Memory B cell (primary cell): ENCODE measurements around the gene MRPS33.
"Not testable (repeated sequence)": the region's sequence is repeated elsewhere in the genome, so short reads cannot be mapped to it uniquely, and the experiment has no call there.

Source experiments
- ATAC-seq: fragments of 150-1000 bp; cut with Tn5 transposase; 2 replicates; pipeline ENCODE4 v1.10.0; 2021; ENCODE audit warnings: low read depth, mild to moderate bottlenecking, moderate library complexity
- DNase-seq, 2 donors: peaks; one replicate each; pipeline ENCODE4 v3.0.0; 2022; ENCODE audit warnings: low spot score in 2 of 2
- H3K27ac Mint-ChIP-seq: one replicate; pipeline ENCODE4 v1.8.0; 2022; ENCODE audit warnings: mild to moderate bottlenecking, moderate library complexity, mixed read lengths
- H3K27me3 Mint-ChIP-seq: one replicate; pipeline ENCODE4 v1.8.0; 2022; ENCODE audit warnings: mixed read lengths
- H3K36me3 Mint-ChIP-seq: one replicate; pipeline ENCODE4 v1.8.0; 2022; ENCODE audit warnings: mild to moderate bottlenecking, mixed read lengths
- H3K4me1 Mint-ChIP-seq: one replicate; pipeline ENCODE4 v1.8.0; 2022; ENCODE audit warnings: mixed read lengths
- H3K4me3 Mint-ChIP-seq: one replicate; pipeline ENCODE4 v1.8.0; 2022; ENCODE audit warnings: mild to moderate bottlenecking, moderate library complexity, mixed read lengths
- H3K9me3 Mint-ChIP-seq: one replicate; pipeline ENCODE4 v1.8.0; 2022; ENCODE audit warnings: mixed read lengths

The MRPS33 gene

DNA sequence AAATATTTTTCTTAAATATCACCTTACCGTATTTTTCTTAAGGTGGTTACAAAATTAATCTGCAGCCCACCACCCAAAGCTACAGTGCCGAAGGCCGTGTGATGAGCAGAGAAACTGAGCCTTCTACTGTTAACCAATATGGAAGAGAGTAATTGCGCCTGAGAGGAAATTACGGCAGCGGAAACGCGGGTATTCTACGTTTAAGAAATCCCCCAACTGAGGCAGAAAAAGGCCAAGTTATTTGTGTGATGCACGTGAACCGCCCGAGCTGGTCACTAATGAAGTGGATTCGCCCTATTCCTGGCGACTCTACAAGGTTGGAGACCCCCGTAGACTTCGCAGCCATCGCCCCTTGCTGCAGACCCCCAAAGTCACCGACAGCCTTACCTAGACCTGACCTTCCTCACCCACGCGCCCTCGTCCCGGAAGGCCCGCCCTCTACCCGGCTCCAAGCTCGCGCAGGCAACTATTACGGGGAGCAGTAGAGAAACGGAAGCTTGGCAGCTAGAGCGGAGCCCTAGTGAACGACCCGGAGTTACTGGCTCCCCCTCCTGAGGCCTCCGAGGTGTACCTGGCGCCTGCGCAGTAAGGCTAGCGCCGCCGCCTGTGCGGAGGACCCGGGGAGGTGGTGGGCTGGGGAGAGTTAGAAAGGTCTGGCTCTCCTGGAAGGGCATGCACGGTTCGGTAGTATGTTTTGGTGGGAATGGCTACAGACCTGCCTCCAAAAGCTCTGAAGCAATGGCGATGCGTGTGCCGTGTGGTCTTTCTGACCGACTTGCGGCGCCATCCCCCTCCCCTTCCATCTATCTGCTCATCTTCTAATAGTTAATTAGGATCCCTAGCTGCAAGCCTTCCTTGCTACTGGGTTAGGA lies at the start of gene MRPS33:
TSS of gene MRPS33 (minus strand) at position 429 of the 872 bp plus-strand sequence. CDS start 4,319 bp downstream, outside the sequence.
- DNase-seq (peak; percentile 92 to 94), ATAC-seq (peak; percentile 92)
- Mint-ChIP-seq H3K9me3 (peaks cover 3% of the 10 kb centered on the region), H3K27me3 (peaks cover 8% of the 10 kb centered on the region), H3K4me1 (peaks cover 7% of the 10 kb centered on the region), H3K4me3 (peak within 1 kb of the TSS; percentile 91), H3K27ac (peak within 1 kb of the TSS; percentile 100), H3K36me3 (peaks cover 7% of the 10 kb centered on the region)

DNA sequence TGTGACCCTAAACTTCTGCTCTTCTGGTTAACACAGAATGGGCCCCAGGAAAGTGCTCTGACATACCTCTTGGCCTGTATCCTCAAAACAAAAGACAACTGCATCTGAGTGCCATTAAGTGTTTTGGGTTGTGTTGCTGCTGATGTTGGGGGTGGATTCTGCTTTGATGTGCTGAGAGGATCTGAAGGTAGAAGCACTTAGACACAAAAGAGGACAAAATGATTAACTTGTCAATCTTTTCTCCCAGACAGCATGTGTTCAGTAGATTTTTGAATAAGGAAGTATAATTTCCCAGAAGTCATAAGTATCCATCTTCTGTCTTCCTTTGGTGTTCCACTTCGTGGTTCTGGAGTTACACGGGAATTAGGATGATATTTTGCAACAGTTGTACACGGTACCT lies 43.0 kb upstream of the MRPS33 start:
- H3K4me1 Mint-ChIP-seq, result peaks cover 2% of the 10 kb centered on the region
- DNase-seq (no peak), ATAC-seq (no peak)
- no peak overlapping the region for H3K4me3 Mint-ChIP-seq
- H3K36me3 Mint-ChIP-seq, result no peaks in the 10 kb centered on the region
- H3K9me3 Mint-ChIP-seq, result peaks cover 3% of the 10 kb centered on the region
- H3K27ac Mint-ChIP-seq, result no peak overlapping the region
- H3K27me3 Mint-ChIP-seq, result peaks cover 6% of the 10 kb centered on the region

DNA sequence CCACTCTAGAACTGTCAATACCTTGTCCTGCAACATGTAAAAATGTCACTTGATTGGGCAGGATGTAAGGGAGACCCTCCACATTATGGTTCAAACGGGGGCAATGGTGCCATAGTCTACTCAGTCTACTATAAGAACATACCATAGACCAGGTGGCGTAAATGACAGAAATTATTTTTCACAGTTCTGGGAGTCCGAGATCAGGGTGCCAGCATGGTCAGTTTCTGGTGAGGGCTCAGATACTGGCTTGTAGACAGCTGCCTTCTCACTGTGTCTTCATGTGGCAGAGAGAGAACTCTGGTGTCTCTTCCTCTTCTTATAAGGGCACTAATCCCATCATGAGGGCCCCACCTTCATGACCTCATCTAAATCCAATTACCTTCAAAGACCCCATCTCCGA lies 40.4 kb upstream of the MRPS33 start:
- no peak for DNase-seq
- Mint-ChIP-seq H3K36me3 (no peaks in the 10 kb centered on the region), H3K27ac (no peak overlapping the region), H3K9me3 (peaks cover 3% of the 10 kb centered on the region), H3K4me3 (no peak overlapping the region), H3K27me3 (peaks cover 13% of the 10 kb centered on the region), H3K4me1 (peaks cover 2% of the 10 kb centered on the region)
- no peak for ATAC-seq

DNA sequence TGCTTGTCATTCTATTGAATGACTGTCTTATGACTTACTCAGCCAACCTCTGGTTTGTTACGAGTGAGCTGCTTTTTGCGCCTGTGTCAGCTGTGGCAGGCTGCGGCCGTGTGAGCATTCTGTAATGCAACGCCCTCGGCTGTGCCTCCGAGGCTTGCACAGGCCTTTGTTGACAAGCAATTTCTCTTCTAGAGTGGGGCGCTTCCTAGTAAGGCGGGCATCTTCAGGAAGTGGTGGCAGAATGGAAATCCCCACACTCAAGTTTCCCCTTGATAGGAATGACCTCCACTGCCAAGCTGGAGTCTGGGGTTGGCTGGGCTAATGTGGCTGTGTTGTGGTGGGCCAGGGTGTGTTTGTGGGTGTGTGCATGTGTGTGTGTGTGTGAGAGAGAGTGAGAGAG lies 38.9 kb upstream of the MRPS33 start:
- Mint-ChIP-seq H3K9me3 (peaks cover 3% of the 10 kb centered on the region), H3K27me3 (peaks cover 17% of the 10 kb centered on the region), H3K4me3 (no peak overlapping the region), H3K36me3 (no peaks in the 10 kb centered on the region), H3K4me1 (peaks cover 2% of the 10 kb centered on the region), H3K27ac (no peak overlapping the region)
- DNase-seq (no peak), ATAC-seq (peak; percentile 38)

DNA sequence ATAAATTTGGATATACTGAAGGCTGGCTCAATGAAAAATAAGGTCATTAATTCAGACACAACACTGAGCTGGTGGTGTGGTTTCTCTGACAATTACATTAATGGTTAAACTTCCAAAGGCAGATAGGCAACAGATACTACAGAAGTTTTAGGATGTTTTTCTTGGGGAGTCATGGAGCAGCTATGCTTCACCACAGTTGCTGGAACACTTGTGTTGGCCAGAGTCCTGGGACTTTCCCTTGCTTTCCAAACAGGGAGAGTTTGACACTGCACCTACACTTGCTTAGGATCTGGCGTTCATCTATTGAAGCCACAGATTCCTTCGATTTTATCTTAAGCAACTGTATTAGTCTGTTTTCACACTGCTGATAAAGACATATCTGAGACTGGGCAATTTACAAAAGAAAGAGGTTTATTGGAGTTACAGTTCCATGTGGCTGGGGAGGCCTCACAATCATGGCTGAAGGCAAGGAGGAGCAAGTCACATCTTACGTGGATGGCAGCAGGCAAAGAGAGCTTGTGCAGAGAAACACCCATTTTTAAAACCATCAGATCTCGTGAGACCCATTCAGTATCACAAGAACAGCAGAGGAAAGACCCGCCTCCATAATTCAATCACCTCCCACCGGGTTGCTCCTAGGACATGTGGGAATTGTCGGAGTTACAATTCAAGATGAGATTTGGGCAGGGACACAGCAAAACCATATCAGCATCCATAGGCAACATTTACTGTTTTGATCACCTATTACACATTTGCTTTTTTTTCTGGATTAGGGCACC lies 31.3 kb upstream of the MRPS33 start:
- DNase-seq (no peak), ATAC-seq (no peak)
- peaks cover 2% of the 10 kb centered on the region for H3K9me3 Mint-ChIP-seq
- no peaks in the 10 kb centered on the region for H3K36me3 Mint-ChIP-seq
- no peak overlapping the region for H3K27ac Mint-ChIP-seq
- H3K4me1 Mint-ChIP-seq, result no peaks in the 10 kb centered on the region
- peaks cover 16% of the 10 kb centered on the region for H3K27me3 Mint-ChIP-seq
- H3K4me3 Mint-ChIP-seq, result no peak overlapping the region

DNA sequence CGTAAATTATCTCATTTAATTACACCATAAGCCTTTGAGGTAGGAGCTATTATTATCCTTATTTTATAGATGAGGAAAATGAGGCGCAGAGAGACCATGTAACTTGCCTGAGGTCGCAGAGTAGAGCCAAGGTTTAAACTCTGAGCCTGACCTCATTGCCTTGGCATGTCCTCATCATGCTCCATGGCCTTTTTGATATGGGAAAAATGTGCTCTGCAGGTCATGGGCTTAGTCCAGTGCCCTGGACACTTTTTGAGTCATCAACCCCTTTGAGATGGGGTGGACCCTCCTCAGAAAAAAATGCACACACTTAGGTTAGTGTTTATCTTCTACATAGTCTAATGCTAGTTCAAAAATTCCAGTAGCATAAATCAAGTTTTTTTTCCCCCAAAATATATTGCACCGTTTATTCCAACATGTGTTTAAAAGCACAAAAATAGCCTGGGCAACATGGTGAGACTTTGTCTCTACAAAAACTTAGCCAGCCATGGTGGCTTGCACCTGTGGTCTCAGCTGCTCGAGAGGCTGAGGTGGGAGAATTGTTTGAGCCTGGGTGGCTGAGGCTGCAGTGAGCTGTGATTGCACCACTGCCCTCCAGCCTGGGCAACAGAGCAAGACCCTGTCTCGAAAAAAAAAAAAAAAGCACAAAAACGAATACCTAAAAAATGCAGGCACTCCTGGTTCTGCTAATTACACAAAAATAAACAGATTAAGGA lies 30.5 kb upstream of the MRPS33 start:
- H3K36me3 Mint-ChIP-seq, result no peaks in the 10 kb centered on the region
- H3K27me3 Mint-ChIP-seq, result peaks cover 12% of the 10 kb centered on the region
- H3K27ac Mint-ChIP-seq, result no peak overlapping the region
- H3K4me1 Mint-ChIP-seq, result no peaks in the 10 kb centered on the region
- peaks cover 2% of the 10 kb centered on the region for H3K9me3 Mint-ChIP-seq
- ATAC-seq (no peak), DNase-seq (no peak)
- H3K4me3 Mint-ChIP-seq, result no peak overlapping the region

DNA sequence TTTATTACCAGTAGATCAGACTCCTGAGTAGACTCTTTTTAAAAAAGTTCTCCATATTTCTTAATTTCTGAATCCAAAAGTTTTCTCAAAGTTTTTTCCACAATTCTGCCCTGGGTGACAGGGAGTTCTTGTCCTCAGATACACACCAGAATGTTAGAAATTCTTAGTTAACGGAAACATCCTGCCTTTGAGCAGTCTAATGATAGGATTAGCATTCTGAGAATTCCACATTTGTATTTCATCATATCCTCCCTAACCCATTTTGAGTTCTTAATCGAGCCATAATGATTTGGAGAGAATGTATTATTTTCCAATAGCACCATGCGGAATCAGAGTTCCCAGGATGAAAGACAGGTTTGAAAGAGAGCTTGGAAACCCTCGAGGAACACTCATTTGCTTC lies 28.9 kb upstream of the MRPS33 start:
- no peak overlapping the region for H3K4me3 Mint-ChIP-seq
- no peaks in the 10 kb centered on the region for H3K36me3 Mint-ChIP-seq
- peaks cover 13% of the 10 kb centered on the region for H3K27me3 Mint-ChIP-seq
- no peak overlapping the region for H3K27ac Mint-ChIP-seq
- peaks cover 2% of the 10 kb centered on the region for H3K9me3 Mint-ChIP-seq
- no peaks in the 10 kb centered on the region for H3K4me1 Mint-ChIP-seq
- ATAC-seq, result no peak
- no peak for DNase-seq

DNA sequence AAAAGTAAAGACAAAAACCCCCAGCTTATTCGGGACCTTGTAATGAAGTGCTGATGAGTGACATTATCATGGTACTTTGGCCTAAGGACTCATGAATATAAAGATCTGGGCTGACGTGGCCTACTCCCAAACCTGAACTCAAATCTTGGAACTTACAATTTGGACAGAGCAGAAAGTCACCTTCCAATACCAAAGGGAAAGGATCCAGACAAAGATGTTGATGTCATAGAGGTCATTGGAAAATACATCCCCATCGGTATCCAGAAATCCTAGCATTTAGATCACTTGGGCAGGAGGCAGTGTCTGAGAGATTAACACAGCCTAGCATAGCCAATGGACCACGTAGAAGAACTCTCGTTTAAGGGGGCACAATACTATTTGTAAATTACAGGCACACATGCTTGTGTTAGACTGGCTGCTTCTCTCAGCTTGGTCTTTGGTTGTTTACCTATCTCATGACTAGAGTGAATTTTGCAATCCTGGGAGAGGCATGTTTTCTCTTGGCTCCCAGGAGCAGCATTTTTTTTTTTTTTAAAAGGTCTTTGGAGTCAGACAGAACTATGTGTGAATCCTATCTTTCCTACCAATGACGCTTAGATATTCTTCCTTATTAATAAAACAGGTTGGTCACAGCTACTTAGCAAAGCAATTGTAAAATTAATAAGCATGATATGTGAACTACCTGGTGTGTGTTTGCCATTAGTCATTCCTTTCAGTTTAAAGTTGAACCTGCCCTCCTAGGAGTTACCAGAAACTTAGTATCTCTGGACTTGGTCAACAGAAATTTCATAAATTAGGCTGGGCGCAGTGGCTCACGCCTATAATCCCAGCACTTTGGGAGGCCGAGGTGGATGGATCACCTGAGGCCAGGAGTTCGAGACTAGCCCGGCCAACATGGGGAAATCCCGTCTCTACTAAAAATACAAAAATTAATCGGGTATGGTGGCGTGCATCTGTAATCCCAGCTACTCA lies 27.8 kb upstream of the MRPS33 start:
- H3K9me3 Mint-ChIP-seq, result peaks cover 2% of the 10 kb centered on the region
- no peaks in the 10 kb centered on the region for H3K36me3 Mint-ChIP-seq
- peaks cover 13% of the 10 kb centered on the region for H3K27me3 Mint-ChIP-seq
- no peak for DNase-seq
- no peaks in the 10 kb centered on the region for H3K4me1 Mint-ChIP-seq
- H3K4me3 Mint-ChIP-seq, result no peak overlapping the region
- no peak overlapping the region for H3K27ac Mint-ChIP-seq
- ATAC-seq, result no peak

DNA sequence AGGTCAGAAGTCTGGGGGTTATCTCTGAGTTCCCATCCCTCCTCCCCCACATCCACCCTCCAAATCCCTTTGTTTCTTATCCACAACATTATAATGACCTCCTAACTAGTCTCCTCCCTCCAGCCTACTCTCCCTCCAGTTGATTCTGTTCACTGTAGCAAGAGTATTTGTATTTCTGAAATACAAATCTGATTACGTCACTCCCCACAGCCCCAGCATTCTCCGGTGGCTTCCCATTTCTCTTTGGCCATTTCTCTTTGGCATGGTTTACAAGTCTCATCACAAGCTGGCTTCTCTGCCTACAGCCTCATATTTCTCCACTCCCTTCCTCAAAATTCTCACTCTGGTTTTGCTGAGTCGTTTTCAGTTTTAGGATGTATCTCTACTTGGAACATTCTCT lies 24.6 kb upstream of the MRPS33 start:
- Mint-ChIP-seq H3K9me3 (peaks cover 2% of the 10 kb centered on the region), H3K36me3 (no peaks in the 10 kb centered on the region), H3K27ac (no peak overlapping the region), H3K4me3 (no peak overlapping the region), H3K27me3 (peaks cover 11% of the 10 kb centered on the region), H3K4me1 (no peaks in the 10 kb centered on the region)
- no peak for DNase-seq
- ATAC-seq, result no peak

DNA sequence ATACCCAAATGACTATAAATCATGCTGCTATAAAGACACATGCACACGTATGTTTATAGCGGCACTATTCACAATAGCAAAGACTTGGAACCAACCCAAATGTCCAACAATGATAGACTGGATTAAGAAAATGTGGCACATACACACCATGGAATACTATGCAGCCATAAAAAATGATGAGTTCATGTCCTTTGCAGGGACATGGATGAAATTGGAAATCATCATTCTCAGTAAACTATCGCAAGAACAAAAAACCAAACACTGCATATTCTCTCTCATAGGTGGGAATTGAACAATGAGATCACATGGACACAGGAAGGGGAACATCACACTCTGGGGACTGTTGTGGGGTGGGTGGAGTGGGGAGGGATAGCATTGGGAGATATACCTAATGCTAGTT lies 23.3 kb upstream of the MRPS33 start:
- not testable (repeated sequence) for DNase-seq, H3K4me1 Mint-ChIP-seq, H3K9me3 Mint-ChIP-seq, ATAC-seq, H3K4me3 Mint-ChIP-seq, H3K27ac Mint-ChIP-seq, H3K36me3 Mint-ChIP-seq
- H3K27me3 Mint-ChIP-seq, result peaks cover 14% of the 10 kb centered on the region

DNA sequence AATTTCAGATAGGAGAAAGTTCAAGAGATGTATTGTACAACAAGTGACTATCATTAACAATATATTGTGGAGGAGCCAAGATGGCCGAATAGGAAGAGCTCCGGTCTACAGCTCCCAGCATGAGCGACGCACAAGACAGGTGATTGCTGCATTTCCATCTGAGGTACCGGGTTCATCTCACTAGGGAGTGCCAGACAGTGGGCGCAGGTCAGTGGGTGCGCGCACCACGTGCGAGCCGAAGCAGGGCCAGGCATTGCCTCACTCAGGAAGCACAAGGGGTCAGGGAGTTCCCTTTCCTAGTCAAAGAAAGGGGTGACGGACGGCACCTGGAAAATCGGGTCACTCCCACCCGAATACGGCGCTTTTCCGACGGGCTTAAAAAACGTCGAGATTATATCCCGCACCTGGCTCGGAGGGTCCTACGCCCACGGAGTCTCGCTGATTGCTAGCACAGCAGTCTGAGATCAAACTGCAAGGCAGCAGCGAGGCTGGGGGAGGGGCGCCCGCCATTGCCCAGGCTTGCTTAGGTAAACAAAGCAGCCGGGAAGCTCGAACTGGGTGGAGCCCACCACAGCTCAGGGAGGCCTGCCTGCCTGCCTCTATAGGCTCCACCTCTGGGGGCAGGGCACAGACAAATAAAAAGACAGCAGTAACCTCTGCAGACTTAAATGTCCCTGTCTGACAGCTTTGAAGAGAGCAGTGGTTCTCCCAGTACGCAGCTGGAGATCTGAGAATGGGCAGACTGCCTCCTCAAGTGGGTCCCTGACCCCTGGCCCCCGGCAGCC lies 18.0 kb upstream of the MRPS33 start:
- not testable (repeated sequence) for H3K27ac Mint-ChIP-seq, H3K4me1 Mint-ChIP-seq, DNase-seq, H3K36me3 Mint-ChIP-seq, ATAC-seq, H3K9me3 Mint-ChIP-seq, H3K4me3 Mint-ChIP-seq
- peaks cover 16% of the 10 kb centered on the region for H3K27me3 Mint-ChIP-seq

DNA sequence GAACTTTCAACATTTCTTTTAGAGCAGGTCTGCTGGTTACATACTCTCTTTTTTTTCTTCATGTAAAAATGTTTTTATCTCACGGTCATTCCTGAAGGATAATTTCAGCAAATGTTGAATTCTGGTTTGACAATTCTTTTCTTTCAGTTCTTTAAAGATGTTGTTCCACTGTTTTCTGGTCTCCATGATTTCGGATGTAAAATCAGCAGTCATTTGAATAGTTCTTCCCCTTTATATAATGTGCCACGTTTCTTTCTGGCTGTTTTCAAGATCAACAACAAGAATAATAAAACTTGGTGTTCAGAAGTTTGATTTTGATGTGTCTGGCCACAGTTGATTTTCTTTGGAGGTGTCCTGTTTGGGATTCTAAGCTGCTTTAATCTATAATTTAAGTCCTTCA lies 14.0 kb upstream of the MRPS33 start:
- no peak for DNase-seq
- Mint-ChIP-seq H3K9me3 (peaks cover 6% of the 10 kb centered on the region), H3K4me3 (no peak overlapping the region), H3K36me3 (peaks cover 4% of the 10 kb centered on the region), H3K4me1 (no peaks in the 10 kb centered on the region), H3K27ac (no peak overlapping the region), H3K27me3 (peaks cover 25% of the 10 kb centered on the region)
- no peak for ATAC-seq
